Stimulated activated CD4-positive, alpha-beta T cell treated with anti-CD3 and anti-CD28 coated beads, Interleukin-4, amount 100 ng/mL, for 1 hour (primary cell): ENCODE data around the gene S100G.
"Not testable (repeated sequence)": the region's sequence is repeated elsewhere in the genome, so short reads cannot be mapped to it uniquely, and the experiment has no call there.

Experiments
- DNase-seq: peaks from one replicate; pipeline ENCODE4 v3.0.0-alpha.2; 2020

S100G gene

GRCh38 chrX:16649858-16650257 lies at the start of gene S100G:
S100G (plus strand) TSS chrX:16650158; CDS start chrX:16651007, 849 bp downstream.
- DNase-seq, result no peak

GRCh38 chrX:16601885-16602284 lies 48.1 kb upstream of the S100G start:
- no peak for DNase-seq

- DNase-seq, result not testable (repeated sequence)
Measured at GRCh38 chrX:16603235-16603634, 46.7 kb upstream of the S100G start.

- DNase-seq, result no peak
Measured at GRCh38 chrX:16603822-16604221, 46.1 kb upstream of the S100G start.

GRCh38 chrX:16604337-16604736 lies 45.6 kb upstream of the S100G start:
- no peak for DNase-seq

- DNase-seq, result no peak
Measured at GRCh38 chrX:16606142-16606720, 43.7 kb upstream of the S100G start.

- no peak for DNase-seq
Measured at GRCh38 chrX:16610121-16610621, 39.8 kb upstream of the S100G start.

- DNase-seq, result not testable (repeated sequence)
Measured at GRCh38 chrX:16610654-16611053, 39.3 kb upstream of the S100G start.

- DNase-seq, result no peak
Measured at GRCh38 chrX:16612257-16612897, 37.6 kb upstream of the S100G start.

GRCh38 chrX:16617382-16617781 lies 32.6 kb upstream of the S100G start:
- DNase-seq, result no peak

- DNase-seq, result no peak
Measured at GRCh38 chrX:16618422-16618821, 31.5 kb upstream of the S100G start.

- no peak for DNase-seq
Measured at GRCh38 chrX:16619024-16619423, 30.9 kb upstream of the S100G start.

- not testable (repeated sequence) for DNase-seq
Measured at GRCh38 chrX:16628511-16628910, 21.4 kb upstream of the S100G start.

GRCh38 chrX:16628946-16629595 lies 20.9 kb upstream of the S100G start:
- DNase-seq, result no peak

GRCh38 chrX:16629909-16630308 lies 20.0 kb upstream of the S100G start:
- DNase-seq, result no peak

GRCh38 chrX:16633754-16634153 lies 16.2 kb upstream of the S100G start:
- no peak for DNase-seq

- no peak for DNase-seq
Measured at GRCh38 chrX:16635040-16635439, 14.9 kb upstream of the S100G start.

- no peak for DNase-seq
Measured at GRCh38 chrX:16635596-16635995, 14.4 kb upstream of the S100G start.

- no peak for DNase-seq
Measured at GRCh38 chrX:16638533-16638932, 11.4 kb upstream of the S100G start.

GRCh38 chrX:16639966-16640365 lies 10.0 kb upstream of the S100G start:
- no peak for DNase-seq

GRCh38 chrX:16640823-16641222 lies 9.1 kb upstream of the S100G start:
- DNase-seq, result no peak

GRCh38 chrX:16643176-16643575 lies 6.8 kb upstream of the S100G start:
- no peak for DNase-seq

GRCh38 chrX:16646366-16647138 lies 3.4 kb upstream of the S100G start:
- DNase-seq, result no peak
